Hair follicular keratinocyte (primary cell): ENCODE data around the gene KIF23. TPM values are rescaled to one million over a fixed set of nuclear protein-coding genes. Genes with fewer than 3 reads are reported as not detected.

Source experiments
- total RNA-seq: library from RNA; depleted of rRNA; stranded (reverse); fragments of >200 nt; gene quantifications from 2 replicates; pipeline ENCODE4 v1.2.3, GENCODE V29; 2015

The KIF23 gene
- total RNA-seq: 19.3 and 69.1 TPM in 2 replicates

DNA sequence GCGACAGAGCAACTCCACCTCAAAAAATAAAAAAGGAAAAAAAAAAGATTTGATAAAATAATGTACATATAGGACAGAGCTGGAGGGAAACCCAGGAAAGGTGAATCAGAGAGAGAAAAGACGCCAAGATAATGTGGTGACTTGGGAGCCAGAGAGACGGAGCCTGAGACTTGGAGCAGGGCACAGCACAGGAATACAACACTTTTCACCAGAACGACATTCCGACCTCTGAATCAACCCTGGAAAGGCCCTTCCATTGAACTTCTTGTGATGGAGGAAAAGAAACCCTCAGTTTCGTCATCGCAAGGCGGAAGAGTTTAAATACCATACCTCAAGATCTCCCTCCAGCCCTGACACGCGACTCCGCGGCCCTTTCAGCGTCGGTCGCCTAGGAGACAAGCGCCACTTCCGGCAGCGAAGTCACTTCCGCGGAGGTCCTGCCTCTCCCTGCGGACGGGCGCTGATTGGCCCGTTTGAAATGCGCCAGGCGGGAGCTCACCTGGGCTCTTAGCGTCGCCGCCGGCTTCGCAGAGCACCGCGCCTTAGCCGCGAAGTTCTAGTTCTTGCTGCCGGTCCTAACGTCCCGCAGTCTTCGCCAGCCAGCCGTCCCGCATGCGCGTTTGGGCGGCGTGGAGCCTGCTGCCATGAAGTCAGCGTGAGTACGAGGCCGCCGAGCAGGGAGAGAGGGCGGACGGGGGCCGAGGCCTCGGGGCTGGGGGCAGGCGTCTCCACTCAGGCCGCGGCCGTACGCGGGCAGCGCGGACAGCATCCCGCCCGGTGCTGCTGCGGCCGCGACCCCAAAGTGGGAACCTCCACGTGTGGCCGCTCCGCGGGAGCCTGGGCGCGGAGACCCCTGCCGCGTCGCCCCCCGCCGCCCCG, at the start of gene KIF23:
Gene KIF23, plus strand, starts transcription at position 528 of the 879 bp plus-strand sequence. Its CDS starts 117 bp downstream, at position 645.

DNA sequence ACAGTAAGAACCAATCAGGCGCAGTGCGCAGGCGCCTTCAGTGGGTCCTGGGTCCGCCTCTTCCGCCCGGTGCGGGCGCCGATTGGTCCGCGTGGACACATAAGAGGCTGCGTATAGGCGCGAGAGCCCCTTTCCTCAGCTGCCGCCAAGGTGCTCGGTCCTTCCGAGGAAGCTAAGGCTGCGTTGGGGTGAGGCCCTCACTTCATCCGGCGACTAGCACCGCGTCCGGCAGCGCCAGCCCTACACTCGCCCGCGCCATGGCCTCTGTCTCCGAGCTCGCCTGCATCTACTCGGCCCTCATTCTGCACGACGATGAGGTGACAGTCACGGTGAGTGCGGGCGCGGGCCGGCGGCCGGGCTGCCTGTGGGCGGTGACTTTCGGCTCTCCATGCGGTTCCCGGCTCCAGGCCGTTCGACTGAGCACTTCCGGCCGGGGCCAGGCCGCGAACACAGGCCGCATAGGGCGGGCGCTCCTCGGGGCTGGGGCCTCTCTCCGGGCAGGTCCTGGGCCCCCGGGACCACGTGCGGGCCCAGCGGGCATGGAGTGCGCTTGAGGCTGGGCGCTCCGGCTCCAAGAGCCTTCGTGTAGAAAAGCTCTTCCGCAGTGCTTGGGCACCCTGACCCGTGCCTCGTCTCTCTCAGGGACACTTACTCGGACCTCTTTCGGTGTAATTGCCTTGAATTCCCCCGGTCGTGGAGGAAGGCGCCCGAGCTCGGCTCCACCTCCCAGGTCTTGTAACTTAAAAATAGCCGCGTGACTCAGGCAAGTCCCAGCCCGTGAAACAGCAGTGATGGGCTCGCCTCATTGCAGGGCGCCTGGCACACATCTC, 38.8 kb downstream of the KIF23 start, which contains the start of gene RPLP1:
Gene RPLP1, plus strand, starts transcription at position 127 of the 830 bp plus-strand sequence. Its CDS starts 131 bp downstream, at position 258.

Other genes starting within 250 kb of the KIF23 start
- gene PAQR5, start 115.4 kb upstream of the KIF23 start, total RNA-seq: 0.08 and 0.11 TPM in 2 replicates
- gene RPLP1, start 38.5 kb downstream of the KIF23 start, total RNA-seq: 719 and 815 TPM in 2 replicates